SW480 (cell line): ENCODE data around the gene RERE.
A peak's percentile ranks its signal among the peaks of the same experiment; 100 is the strongest.

ENCODE experiments used
- DNase-seq: peaks from one replicate; pipeline ENCODE4 v3.0.0-alpha.2; 2016; ENCODE audit warnings: low spot score

Gene RERE

GRCh38 chr1:8817412-8818324 is at the start of gene RERE:
Gene RERE, minus strand, starts transcription at chr1:8817640.
- peak; percentile 90 for DNase-seq

- DNase-seq, result no peak
These were observed 49.5 kb upstream of the RERE start for GRCh38 chr1:8866792-8867415.

GRCh38 chr1:8866173-8866791 is 48.8 kb upstream of the RERE start:
- DNase-seq, result no peak

- DNase-seq, result no peak
These were observed 47.4 kb upstream of the RERE start for GRCh38 chr1:8864713-8865344.

- no peak for DNase-seq
These were observed 46.4 kb upstream of the RERE start for GRCh38 chr1:8863794-8864233.

GRCh38 chr1:8863138-8863537 is 45.7 kb upstream of the RERE start:
- no peak for DNase-seq

- DNase-seq, result no peak
These were observed 45.1 kb upstream of the RERE start for GRCh38 chr1:8862528-8862927.

GRCh38 chr1:8860738-8861516 is 43.5 kb upstream of the RERE start:
- no peak for DNase-seq

- peak; percentile 43 for DNase-seq
These were observed 41.7 kb upstream of the RERE start for GRCh38 chr1:8858888-8859706.

- DNase-seq, result peak; percentile 34
These were observed 40.8 kb upstream of the RERE start for GRCh38 chr1:8858112-8858668.

- DNase-seq, result no peak
These were observed 39.4 kb upstream of the RERE start for GRCh38 chr1:8856689-8857412.

- DNase-seq, result no peak
These were observed 36.8 kb upstream of the RERE start for GRCh38 chr1:8854240-8854639.

- no peak for DNase-seq
These were observed 33.6 kb upstream of the RERE start for GRCh38 chr1:8851060-8851459.

- peak; percentile 77 for DNase-seq
These were observed 31.4 kb upstream of the RERE start for GRCh38 chr1:8848663-8849386.

- peak; percentile 49 for DNase-seq
These were observed 30.6 kb upstream of the RERE start for GRCh38 chr1:8847990-8848389.

- DNase-seq, result no peak
These were observed 28.8 kb upstream of the RERE start for GRCh38 chr1:8846263-8846662.

GRCh38 chr1:8845104-8846097 is 28.0 kb upstream of the RERE start:
- DNase-seq, result no peak

GRCh38 chr1:8844501-8845006 is 27.1 kb upstream of the RERE start:
- no peak for DNase-seq
